Tibial artery (tissue), 4 donors: ENCODE data around the gene LYRM4.

Experiments used
- DNase-seq, 2 donors: peaks; one replicate each; pipeline ENCODE4 v3.0.0-alpha.2; 2019
- H3K27ac ChIP-seq, 2 donors: fragments of 200-600 bp; sonication (generic) in 1 of 2; 1 replicate in 1 of 2; 2 replicates in 1 of 2; pipeline ENCODE4 v1.5.1; 2018 to 2019; ENCODE audit warnings: mild to moderate bottlenecking in 1 of 2
- H3K27me3 ChIP-seq, 2 donors: fragments of 200-600 bp; sonication (generic) in 1 of 2; one replicate each; pipeline versions ENCODE4 v1.5.1 to v1.6.0; 2016 to 2019
- H3K36me3 ChIP-seq, 3 donors: fragments of 200-600 bp; sonication (generic) in 2 of 3; one replicate each; pipeline ENCODE4 v1.5.1; 2016 to 2019; ENCODE audit warnings: mild to moderate bottlenecking in 2 of 3
- H3K4me1 ChIP-seq, 4 donors: fragments of 200-600 bp; sonication (generic) in 2 of 4; 1 replicate in 3 of 4; 2 replicates in 1 of 4; pipeline ENCODE4 v1.5.1; 2016 to 2019
- H3K4me3 ChIP-seq, 2 donors: fragments of 200-600 bp; sonication (generic) in 1 of 2; 1 replicate in 1 of 2; 2 replicates in 1 of 2; pipeline ENCODE4 v1.5.1; 2018 to 2019; ENCODE audit warnings: mild to moderate bottlenecking in 2 of 2
- H3K9me3 ChIP-seq, 3 donors: fragments of 200-600 bp; sonication (generic) in 1 of 3; one replicate each; pipeline ENCODE4 v1.5.1; 2016 to 2019
- CTCF ChIP-seq, 2 experiments: fragments of 200-600 bp in 1 of 2; fragments of 450-650 bp in 1 of 2; IDR thresholded peaks; one replicate each; pipeline ENCODE4 v1.5.1; 2017 to 2019; ENCODE audit warnings: antibody characterized with exemption in 2 of 2, mild to moderate bottlenecking in 1 of 2, moderate library complexity in 1 of 2
- intact Hi-C: fragments of 100-400 bp; cut with DNase I; formaldehyde crosslinking; loops from one replicate; pipeline ENCODE4 v1.15.0; 2023; ENCODE audit warnings: low total_unique reads

Gene LYRM4

DNA sequence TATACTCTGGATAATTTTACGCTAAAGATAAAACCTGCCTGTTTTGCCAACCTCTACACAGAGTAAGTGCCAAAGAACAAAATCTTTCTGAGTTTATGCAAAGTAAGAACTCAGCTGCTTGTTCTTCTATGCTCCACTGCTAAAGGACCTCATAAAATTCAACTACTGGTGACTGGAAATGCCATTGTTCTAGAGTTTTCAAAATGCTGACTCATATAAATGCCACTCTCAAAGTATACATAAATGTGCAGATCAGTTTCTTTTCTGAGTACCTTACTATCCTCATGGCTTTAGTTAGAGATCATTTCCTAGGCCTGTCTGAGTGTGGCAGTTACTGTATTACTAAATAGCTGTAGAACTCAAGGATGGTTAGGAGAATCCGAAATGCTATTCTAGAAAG lies 45.6 kb downstream of the LYRM4 start:
- intact Hi-C loops: loop anchor here (10.0 kb wide), 2 partner anchors 70 to 610 kb away; no protein-coding TSS in a partner anchor
- Histone ChIP-seq H3K9me3 (no peaks in the 10 kb centered on the region), H3K27ac (no peak overlapping the region), H3K36me3 (peaks cover 0 to 8% (median 0%) of the 10 kb centered on the region in 3 donors), H3K4me1 (peaks cover 0 to 53% (median 23%) of the 10 kb centered on the region in 4 donors), H3K4me3 (no peak overlapping the region), H3K27me3 (no peaks in the 10 kb centered on the region)
- TF ChIP-seq CTCF (IDR thresholded peaks at IDR 0.05): no peak
- no peak for DNase-seq

- H3K4me3 ChIP-seq: no peak overlapping the region
- H3K36me3 ChIP-seq: peaks cover 0 to 8% (median 0%) of the 10 kb centered on the region in 3 donors
- intact Hi-C loops: loop anchor here (10.0 kb wide), 2 partner anchors 70 to 610 kb away; no protein-coding TSS in a partner anchor
- peak; percentile 72 to 83 for TF ChIP-seq CTCF (IDR thresholded peaks at IDR 0.05)
- no peaks in the 10 kb centered on the region for H3K9me3 ChIP-seq
- no peaks in the 10 kb centered on the region for H3K27me3 ChIP-seq
- H3K27ac ChIP-seq: peak overlapping the region in 1 of 2 donors; percentile 14
- peaks cover 0 to 51% (median 20%) of the 10 kb centered on the region in 4 donors for H3K4me1 ChIP-seq
- peak in 1 of 2 donors; percentile 79 for DNase-seq
Observed at GRCh38 chr6:5214570-5215052, 46.1 kb downstream of the LYRM4 start.

DNA sequence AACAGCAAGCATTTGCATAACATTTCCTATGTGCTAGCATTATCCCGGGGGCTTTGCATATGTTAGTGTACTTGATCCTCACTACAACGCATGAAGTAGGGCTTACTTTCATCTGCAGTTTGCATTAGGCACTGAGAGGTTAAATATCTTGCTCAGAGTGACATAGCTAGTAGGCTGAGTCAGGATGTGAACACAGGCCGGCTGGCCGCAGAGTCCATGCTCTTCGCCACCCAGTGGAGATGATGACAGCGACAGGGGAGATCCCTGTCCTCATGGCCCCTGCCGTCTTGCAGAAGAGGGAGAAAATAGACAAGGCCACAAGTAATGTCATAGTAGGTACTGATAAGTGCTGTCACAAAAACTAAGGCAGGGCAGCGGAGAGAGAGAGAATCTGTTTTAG lies 46.9 kb downstream of the LYRM4 start:
- no peak for DNase-seq
- Histone ChIP-seq H3K4me3 (no peak overlapping the region), H3K4me1 (peaks cover 0 to 50% (median 16%) of the 10 kb centered on the region in 4 donors), H3K27me3 (no peaks in the 10 kb centered on the region), H3K27ac (peak overlapping the region in 1 of 2 donors; percentile 14), H3K9me3 (no peaks in the 10 kb centered on the region), H3K36me3 (peaks cover 0 to 8% (median 0%) of the 10 kb centered on the region in 3 donors)
- intact Hi-C loops: loop anchor here (10.0 kb wide), 2 partner anchors 69 to 609 kb away; no protein-coding TSS in a partner anchor
- TF ChIP-seq CTCF (IDR thresholded peaks at IDR 0.05): peak; percentile 40 to 41

DNA sequence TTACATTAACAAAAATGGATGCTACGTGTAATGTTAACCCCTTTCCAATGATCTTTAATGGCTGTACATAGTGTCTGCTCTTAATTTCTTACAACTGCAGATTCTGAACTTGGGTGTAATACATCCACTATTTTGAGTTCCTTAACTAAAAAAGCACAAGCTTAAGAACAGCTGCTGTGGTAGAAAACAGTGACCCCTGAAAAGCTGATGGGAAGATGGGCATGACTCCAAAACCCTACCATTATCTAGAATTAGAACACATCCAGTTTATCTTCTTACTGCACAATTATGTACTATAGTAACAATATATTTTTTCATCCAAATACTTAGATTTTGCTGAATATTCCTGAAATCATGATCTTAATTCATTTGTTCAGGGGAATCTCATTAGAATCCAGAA lies 49.3 kb downstream of the LYRM4 start:
- TF ChIP-seq CTCF (IDR thresholded peaks at IDR 0.05): no peak
- H3K4me1 ChIP-seq: peaks cover 0 to 63% (median 28%) of the 10 kb centered on the region in 4 donors
- H3K27ac ChIP-seq: no peak overlapping the region
- H3K27me3 ChIP-seq: no peaks in the 10 kb centered on the region
- intact Hi-C loops: loop anchor here (10.0 kb wide), 2 partner anchors 67 to 607 kb away; no protein-coding TSS in a partner anchor
- H3K36me3 ChIP-seq: peaks cover 0 to 8% (median 0%) of the 10 kb centered on the region in 3 donors
- H3K4me3 ChIP-seq: no peak overlapping the region
- no peak for DNase-seq
- no peaks in the 10 kb centered on the region for H3K9me3 ChIP-seq

DNA sequence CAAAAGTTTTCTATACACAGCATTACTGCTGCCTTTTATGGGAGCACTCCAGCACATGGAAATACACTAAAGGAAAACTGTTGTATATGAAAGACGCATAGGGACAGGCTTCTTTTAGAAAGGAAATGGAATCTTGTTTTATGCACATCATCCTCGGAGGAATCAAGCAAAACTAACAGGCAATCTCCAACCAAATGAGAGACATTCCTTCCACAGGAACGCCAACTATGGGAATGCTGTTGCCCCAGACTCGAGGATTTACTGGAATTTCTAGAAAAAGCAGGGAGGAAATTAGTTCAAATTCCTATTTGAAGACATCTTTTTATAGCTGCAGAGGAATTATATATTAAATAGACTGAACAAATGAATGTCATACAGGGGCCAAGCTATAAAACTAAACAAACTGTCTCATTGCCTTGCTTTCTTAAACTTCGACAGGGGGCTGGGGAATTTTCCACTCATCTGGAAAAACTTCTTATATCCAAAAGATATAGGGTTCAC lies 52.2 kb downstream of the LYRM4 start:
- Histone ChIP-seq H3K4me1 (peaks cover 0 to 76% (median 40%) of the 10 kb centered on the region in 4 donors), H3K9me3 (no peaks in the 10 kb centered on the region), H3K27ac (peak overlapping the region; percentile 52 to 72), H3K4me3 (no peak overlapping the region), H3K27me3 (no peaks in the 10 kb centered on the region), H3K36me3 (peaks cover 0 to 8% (median 0%) of the 10 kb centered on the region in 3 donors)
- TF ChIP-seq CTCF (IDR thresholded peaks at IDR 0.05): no peak
- intact Hi-C loops: loop anchor here (2.0 to 10.0 kb wide), 3 partner anchors 52 to 796 kb away; partner anchors contain the start of genes FARS2, LYRM4 and NRN1
- DNase-seq: no peak
